NCI-H510A treated with DMSO at 0.1 percent for 48 hours (cell line): ENCODE results near the gene SMAD7.

Source experiments
- DNase-seq: peaks from one replicate; lab custom pipeline; 2025; lab: John Stamatoyannopoulos, UW

The SMAD7 gene

DNA sequence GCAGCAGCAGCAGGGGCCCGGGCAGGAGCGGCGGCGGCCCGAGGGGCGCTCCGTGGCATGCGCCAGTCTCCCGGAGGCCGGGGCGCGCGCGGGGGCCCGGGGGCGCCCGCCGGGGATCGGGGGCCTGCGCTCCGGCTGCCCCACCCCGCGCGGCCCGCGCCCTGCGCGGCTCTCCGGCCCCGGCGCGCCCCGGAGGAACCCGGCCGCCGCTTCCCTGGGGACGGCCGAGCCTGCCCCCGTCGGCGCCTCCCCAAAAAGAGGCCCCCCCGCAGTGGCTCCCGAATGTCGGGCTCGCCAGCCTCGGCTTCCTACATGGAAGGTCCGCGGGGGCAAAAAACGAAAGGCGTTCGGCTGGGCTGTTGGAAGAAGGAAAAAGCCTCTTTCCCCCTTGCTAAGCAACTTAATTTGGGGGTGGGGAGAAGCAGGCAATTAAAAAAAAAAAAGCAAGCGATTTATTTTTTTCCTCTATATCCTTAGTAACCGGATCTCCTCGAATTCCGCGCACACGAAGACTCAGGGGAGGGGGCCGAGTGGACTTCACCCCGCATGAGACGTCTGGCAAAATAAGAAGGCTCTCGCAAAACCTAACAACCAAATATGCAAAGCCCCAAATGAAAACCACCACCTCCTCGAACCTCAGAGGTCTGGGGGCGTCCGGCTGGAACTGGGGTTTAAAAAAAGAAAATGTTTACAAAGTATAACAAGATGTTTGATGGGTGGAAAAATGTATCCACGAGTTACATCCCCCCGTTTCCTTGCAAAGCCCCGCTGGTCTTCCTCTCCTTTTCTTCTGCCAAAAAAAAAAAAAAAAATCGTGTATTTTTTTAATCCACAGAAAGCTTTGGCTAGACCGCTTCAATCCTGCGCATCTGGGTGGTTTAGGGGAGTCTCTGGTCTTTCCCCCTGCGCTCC is at the start of gene SMAD7:
TSS of gene SMAD7 (minus strand) at position 430 of the 912 bp plus-strand sequence. CDS start 541 bp downstream, outside the sequence.
- DNase-seq: no peak

- no peak for DNase-seq
Measured at GRCh38 chr18:48999569-48999968, 48.8 kb upstream of the SMAD7 start.

DNA sequence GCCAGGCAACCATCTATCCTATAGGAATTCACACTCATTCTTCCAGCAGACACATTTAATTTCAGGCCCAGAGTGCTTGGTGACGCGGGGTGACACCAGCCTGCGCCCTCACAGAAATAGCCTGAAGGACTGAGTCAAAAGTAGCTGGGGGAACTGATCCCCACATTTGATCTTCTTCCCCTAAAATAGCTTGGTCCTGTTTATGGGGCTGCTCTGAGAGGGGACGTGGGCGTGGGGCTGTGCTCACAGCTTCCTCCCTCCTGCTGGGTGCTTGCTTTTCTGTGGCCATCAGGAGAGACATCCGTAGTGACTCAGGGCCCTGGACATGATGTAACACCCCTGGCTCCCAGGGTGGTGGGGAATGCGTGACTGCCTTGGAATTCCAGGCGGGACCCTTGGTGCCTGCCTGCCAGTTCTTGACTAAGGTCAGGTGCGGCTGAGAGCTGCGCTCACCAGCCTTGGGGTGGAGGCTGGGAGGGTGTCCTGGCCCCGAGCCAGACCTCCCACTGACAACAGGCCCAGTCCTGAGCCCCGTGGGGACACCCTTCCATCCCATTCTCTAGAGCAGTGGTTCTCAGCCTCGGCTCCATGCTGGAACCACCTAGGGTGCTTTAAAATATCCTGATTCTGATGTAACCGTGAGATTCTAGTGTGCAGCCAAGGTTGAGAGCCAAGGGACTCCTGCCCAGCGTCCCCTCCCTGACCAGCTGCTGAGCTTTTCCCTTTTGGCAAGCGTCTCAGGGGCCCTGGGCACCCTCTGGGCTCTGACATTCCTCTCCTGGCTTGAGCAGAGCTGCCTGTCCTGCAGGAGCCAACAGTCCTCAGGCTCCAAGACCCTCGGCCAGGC is 47.4 kb upstream of the SMAD7 start:
- DNase-seq: peak; percentile 1

GRCh38 chr18:48997681-48997984 is 46.9 kb upstream of the SMAD7 start:
- DNase-seq: no peak

- DNase-seq: no peak
Measured at GRCh38 chr18:48996901-48997463, 46.2 kb upstream of the SMAD7 start.

DNA sequence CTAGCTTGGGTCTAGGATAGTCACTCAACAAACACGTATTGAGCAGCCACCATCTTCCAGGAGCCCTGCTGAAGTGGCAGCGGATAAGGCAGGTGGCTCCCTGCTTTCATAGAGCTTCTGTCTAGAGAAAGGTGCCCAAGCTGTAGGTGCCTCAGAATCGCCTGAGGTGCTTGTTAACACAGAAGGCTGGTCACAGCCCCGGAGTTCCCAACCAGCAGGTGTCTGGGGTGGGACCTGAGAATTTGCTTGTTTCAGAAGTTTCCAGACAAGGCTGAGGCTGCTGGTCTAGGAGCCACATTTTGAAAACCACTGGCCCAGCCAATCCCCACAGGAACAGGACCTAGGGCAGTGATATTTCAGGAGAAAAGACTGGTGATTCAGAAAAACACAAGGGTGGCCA is 45.3 kb upstream of the SMAD7 start:
- no peak for DNase-seq

DNA sequence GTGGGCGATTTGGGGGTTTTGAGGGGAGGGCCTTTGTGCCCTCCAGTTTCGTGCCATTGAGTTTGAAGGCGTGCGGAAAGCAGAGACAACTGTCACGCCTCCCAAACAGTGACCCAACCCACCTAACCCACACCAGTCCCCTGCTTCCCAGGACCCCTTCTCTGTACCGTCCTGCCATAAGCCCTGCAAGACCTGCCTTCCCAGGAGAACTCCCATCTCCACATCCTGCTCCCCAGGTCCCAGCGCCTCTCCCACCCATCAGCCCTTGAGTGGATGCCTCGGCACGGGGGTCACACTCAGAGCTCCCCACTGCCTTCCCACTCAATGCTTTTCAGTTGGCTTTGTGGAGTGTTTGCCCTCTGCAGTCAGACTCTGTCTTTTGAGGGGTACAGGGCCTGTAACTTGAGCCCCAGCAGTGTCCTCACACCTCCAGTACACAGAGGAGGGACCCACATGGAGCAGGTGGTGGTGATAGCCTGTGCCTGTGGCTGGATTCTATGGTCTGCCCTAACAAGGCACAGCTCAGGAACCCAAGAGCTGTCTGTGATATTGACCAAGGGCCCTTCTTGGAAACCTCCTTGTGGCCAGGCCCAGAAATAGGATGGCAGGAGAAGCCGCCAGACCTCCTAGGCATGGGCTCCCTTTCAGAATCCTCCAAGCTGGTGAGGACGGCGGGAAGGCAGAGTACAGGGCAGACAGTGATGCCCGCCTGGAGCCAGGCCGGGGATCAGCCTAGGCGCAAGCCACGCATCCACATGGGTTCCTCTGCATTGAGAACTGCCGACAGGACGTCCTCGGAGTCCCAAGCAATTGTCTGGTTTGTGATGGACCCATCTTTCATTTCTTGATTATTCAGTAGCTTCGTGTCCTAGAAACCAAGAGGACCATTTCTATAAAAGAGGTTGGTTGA is 44.4 kb upstream of the SMAD7 start:
- DNase-seq: no peak

- DNase-seq: no peak
Measured at GRCh38 chr18:48994044-48994651, 43.4 kb upstream of the SMAD7 start.

- no peak for DNase-seq
Measured at GRCh38 chr18:48993586-48993985, 42.8 kb upstream of the SMAD7 start.

GRCh38 chr18:48992791-48993555 is 42.2 kb upstream of the SMAD7 start:
- no peak for DNase-seq

- DNase-seq: no peak
Measured at GRCh38 chr18:48992133-48992532, 41.4 kb upstream of the SMAD7 start.

GRCh38 chr18:48991676-48992075 is 40.9 kb upstream of the SMAD7 start:
- DNase-seq: no peak

- no peak for DNase-seq
Measured at GRCh38 chr18:48991319-48991660, 40.5 kb upstream of the SMAD7 start.

DNA sequence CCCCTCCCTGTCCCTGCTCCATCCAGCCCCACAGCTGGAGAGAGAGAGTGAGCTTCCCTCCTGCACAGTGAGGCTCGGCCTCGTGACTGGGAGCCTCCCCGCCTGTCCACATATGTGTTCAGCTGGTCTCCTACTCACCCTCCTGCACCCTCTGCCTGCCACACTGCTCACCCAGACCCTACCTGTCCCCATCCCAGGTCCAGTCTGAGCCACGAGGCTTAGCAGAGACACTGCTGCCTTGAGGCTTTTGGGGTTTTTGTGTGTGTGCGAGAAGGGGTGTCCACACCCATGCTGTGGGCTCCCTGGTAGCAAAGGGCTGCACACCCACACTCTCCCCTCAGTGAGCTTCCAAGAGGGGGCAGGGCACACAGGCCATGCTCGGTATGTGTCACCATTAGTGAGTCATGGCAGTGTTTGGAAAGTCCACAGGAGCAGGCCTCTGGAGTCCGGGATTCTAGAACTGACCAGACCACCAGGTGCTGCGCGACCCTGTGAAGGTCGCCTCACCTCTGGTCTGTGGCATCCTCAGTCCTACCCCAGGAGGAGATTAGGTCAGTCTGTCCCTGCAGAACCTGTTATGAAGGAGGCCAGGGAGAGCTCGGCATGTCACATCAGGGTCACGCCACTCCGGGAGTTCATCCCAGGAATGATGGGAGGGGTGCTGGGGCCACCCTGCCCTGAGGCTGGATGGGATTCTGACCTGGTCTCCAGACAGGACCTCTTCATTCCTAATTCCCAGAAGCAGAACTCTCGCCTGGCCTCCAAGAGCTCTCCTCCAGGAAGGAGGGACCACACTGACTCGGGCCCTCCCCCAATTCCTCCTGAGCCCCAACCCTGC is 39.9 kb upstream of the SMAD7 start:
- no peak for DNase-seq

GRCh38 chr18:48989304-48990303 is 38.8 kb upstream of the SMAD7 start:
- DNase-seq: no peak

- no peak for DNase-seq
Measured at GRCh38 chr18:48988508-48989303, 37.9 kb upstream of the SMAD7 start.

DNA sequence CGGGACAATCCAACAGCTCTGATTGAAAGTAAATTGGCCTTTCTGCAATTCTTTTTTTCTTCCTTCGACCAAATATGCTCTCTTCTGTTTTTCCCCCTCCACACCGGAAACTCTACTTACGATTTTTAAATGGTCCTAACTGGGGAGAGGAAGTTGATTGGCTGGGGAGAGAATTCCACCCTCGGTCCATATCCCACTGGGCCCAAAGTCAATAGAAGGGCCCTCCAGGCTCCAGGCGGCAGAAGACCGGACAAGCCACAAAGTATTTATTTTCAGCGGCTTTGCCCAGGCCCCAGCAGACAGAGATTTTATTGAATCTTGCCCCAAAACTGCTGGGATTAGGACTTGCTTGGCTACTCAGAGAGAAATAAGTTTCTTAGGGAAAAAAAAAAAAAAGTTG is 37.1 kb upstream of the SMAD7 start:
- no peak for DNase-seq
